MG63 (cell line): ENCODE results near the gene PIK3C2G. TPM values are rescaled to one million over a fixed set of nuclear protein-coding genes. Genes with fewer than 3 reads are reported as not detected.

Experiments used
- total RNA-seq: library from RNA; depleted of rRNA; stranded (reverse); fragments of >200 nt; shearing (Covaris generic); gene quantifications from 2 replicates; pipeline ENCODE4 v1.2.3, GENCODE V29; 2014; ENCODE audit warnings: low replicate concordance; rRNA removed

Gene PIK3C2G
- total RNA-seq, 1 experiment from 2014 or later, result not detected

Other genes with a start within 250 kb of the PIK3C2G start
- gene RERGL, start 171.3 kb upstream of the PIK3C2G start, total RNA-seq, result not detected in 2 replicates